CD4-positive, alpha-beta memory T cell (primary cell): ENCODE data around the gene ZNF777. TPM values are rescaled to one million over a fixed set of nuclear protein-coding genes. Genes with fewer than 3 reads are reported as not detected.

Experiments used
- CTCF ChIA-PET: fragments of 350-600 bp; sonication (Branson Sonifier 250); formaldehyde crosslinking; loops from one replicate; lab custom pipeline; 2021; ENCODE audit warnings: inconsistent platforms; ENCODE audit not compliant: partially characterized antibody; lab: Charles Lee
- POLR2A ChIA-PET: fragments of 350-600 bp; sonication (Branson Sonifier 250); formaldehyde crosslinking; loops from one replicate; lab custom pipeline; 2021; ENCODE audit not compliant: partially characterized antibody; lab: Charles Lee
- DNase-seq, 5 donors: peaks; one replicate each; pipeline versions ENCODE4 v3.0.0 to v3.0.0-alpha.2; 2020 to 2022; ENCODE audit warnings: mixed read lengths in 1 of 5
- H3K27ac ChIP-seq: one replicate; pipeline ENCODE4 v1.7.0; 2013; ENCODE audit warnings: low read depth, low read length
- H3K27me3 ChIP-seq: 2 replicates; pipeline ENCODE4 v1.7.0; 2013; ENCODE audit warnings: mild to moderate bottlenecking, low read length, moderate library complexity; ENCODE audit not compliant: insufficient read depth
- H3K36me3 ChIP-seq: 2 replicates; pipeline ENCODE4 v1.7.0; 2013; ENCODE audit warnings: mild to moderate bottlenecking, low read length, moderate library complexity; ENCODE audit not compliant: insufficient read depth
- H3K4me1 ChIP-seq: 2 replicates; pipeline ENCODE4 v1.7.0; 2013; ENCODE audit warnings: mild to moderate bottlenecking, low read length, moderate library complexity; ENCODE audit not compliant: insufficient read depth
- H3K4me3 ChIP-seq, 2 donors: one replicate each; pipeline ENCODE4 v1.7.0; 2013; ENCODE audit warnings: low read length in 2 of 2, mild to moderate bottlenecking in 1 of 2
- H3K9me3 ChIP-seq, 2 donors: one replicate each; pipeline ENCODE4 v1.7.0; 2013; ENCODE audit warnings: low read length in 2 of 2, control low read depth in 1 of 2; ENCODE audit not compliant: control insufficient read depth in 1 of 2
- H3K27ac Mint-ChIP-seq, 7 donors: one replicate each; pipeline ENCODE4 v1.8.0; 2020 to 2021; ENCODE audit warnings: mixed read lengths in 7 of 7, mild to moderate bottlenecking in 6 of 7, inconsistent platforms in 3 of 7, moderate library complexity in 3 of 7
- H3K27me3 Mint-ChIP-seq, 2 donors: one replicate each; pipeline ENCODE4 v1.8.0; 2020 to 2021; ENCODE audit warnings: mixed read lengths in 2 of 2
- H3K36me3 Mint-ChIP-seq, 2 donors: one replicate each; pipeline ENCODE4 v1.8.0; 2020 to 2021; ENCODE audit warnings: mixed read lengths in 2 of 2, inconsistent platforms in 1 of 2, mild to moderate bottlenecking in 1 of 2
- H3K4me1 Mint-ChIP-seq, 4 donors: one replicate each; pipeline ENCODE4 v1.8.0; 2020 to 2021; ENCODE audit warnings: mixed read lengths in 4 of 4, mild to moderate bottlenecking in 1 of 4
- H3K4me3 Mint-ChIP-seq, 8 donors: one replicate each; pipeline ENCODE4 v1.8.0; 2020 to 2021; ENCODE audit warnings: mixed read lengths in 8 of 8, mild to moderate bottlenecking in 7 of 8, moderate library complexity in 6 of 8, inconsistent platforms in 3 of 8
- H3K9me3 Mint-ChIP-seq, 8 donors: one replicate each; pipeline ENCODE4 v1.8.0; 2020 to 2021; ENCODE audit warnings: mixed read lengths in 8 of 8, mild to moderate bottlenecking in 5 of 8, inconsistent platforms in 3 of 8, moderate library complexity in 1 of 8
- intact Hi-C: fragments of 100-400 bp; cut with micrococcal nuclease; formaldehyde crosslinking; loops from one replicate; pipeline ENCODE4 v1.15.1; 2023
- polyA plus RNA-seq, 2 donors: library from polyadenylated mRNA; unstranded; fragments of 300-500 nt; fragmentation: Illumina TruSeq; gene quantifications; one replicate each; pipeline ENCODE4 v1.2.3, GENCODE V29; 2021
- total RNA-seq, 2 experiments: library from RNA; stranded (reverse); gene quantifications; one replicate each; pipeline ENCODE4 v1.2.3, GENCODE V29; 2021

The ZNF777 gene
- total and polyA plus RNA-seq, 4 experiments from 2014 or later: 0.19 to 16.8 (median 9.8) TPM

DNA sequence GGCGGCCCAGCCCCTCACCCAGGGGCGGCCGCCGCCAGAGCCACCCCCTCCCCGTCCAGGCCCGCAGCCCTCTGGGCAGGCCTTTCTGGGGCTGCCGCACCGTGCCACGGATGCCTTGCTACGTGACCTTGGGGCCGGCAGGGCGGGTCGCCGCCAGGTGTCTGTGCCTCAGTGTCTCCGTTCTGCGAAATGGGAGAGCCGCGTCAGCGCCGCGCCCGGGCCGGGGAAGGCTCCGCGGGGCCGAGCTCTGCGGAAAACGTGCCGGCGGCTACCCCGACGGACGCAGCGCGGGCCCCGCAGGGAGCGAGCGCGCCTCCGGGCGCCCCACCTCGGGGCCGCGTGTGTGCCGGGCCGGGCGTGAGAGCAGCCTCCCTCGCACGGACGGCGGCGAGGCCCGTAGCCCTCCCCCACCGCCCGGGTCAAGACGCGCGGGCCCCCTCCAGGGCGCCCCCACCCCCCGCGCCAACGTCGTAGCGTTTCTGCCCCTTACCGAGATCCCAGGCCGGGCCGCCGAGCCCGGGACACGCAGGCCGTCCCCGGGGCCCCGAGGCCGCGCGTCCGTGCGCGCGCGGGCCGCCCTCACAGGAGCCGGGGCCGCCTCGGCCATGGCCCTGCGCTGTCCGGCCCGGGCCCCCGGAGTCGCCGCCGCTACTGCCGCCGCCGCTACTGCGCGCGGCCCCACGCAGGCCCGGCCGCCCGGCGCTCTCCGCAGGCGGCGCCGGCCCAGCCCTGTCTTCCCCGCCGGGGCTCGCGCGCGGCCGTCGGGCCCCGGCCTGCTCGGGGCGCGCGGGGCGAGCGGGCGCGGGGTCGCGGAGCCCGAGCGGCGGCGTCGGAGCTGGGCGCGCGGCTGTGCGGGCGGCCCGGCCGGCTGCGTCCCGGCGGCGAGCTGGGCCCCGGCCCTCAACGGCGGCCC is 1.1 kb downstream of the ZNF777 start:
- Histone ChIP-seq H3K4me3 (no peak overlapping the region), H3K9me3 (no peaks in the 10 kb centered on the region), H3K27me3 (peaks cover 6% of the 10 kb centered on the region), H3K36me3 (peaks cover 16% of the 10 kb centered on the region), H3K4me1 (peaks cover 24% of the 10 kb centered on the region), H3K27ac (no peak overlapping the region)
- H3K36me3 Mint-ChIP-seq: peaks cover 2 to 28% of the 10 kb centered on the region in 2 donors
- intact Hi-C loops: loop anchor here (1.0 to 5.0 kb wide), 4 partner anchors 37 to 220 kb away; partner anchors contain the start of genes ZNF212 and ZNF746
- H3K27me3 Mint-ChIP-seq: peaks cover 0 to 3% of the 10 kb centered on the region in 2 donors
- H3K27ac Mint-ChIP-seq: no peak overlapping the region
- peaks cover 16 to 33% (median 28%) of the 10 kb centered on the region in 4 donors for H3K4me1 Mint-ChIP-seq
- peak in 1 of 5 donors; percentile 9 for DNase-seq
- POLR2A ChIA-PET: interaction anchor here (0.7 to 3.6 kb wide), 12 partner anchors 15 to 340 kb away, joined by 3 to 41 read pairs (median 4); partner anchors contain the start of genes ZNF398 and ZNF783
- CTCF ChIA-PET: interaction anchor here (0.6 to 5.1 kb wide), 12 partner anchors 8 to 280 kb away, joined by 3 to 43 read pairs (median 6); partner anchors contain the start of gene ZNF783
- H3K4me3 Mint-ChIP-seq: no peak overlapping the region
- no peaks in the 10 kb centered on the region for H3K9me3 Mint-ChIP-seq

DNA sequence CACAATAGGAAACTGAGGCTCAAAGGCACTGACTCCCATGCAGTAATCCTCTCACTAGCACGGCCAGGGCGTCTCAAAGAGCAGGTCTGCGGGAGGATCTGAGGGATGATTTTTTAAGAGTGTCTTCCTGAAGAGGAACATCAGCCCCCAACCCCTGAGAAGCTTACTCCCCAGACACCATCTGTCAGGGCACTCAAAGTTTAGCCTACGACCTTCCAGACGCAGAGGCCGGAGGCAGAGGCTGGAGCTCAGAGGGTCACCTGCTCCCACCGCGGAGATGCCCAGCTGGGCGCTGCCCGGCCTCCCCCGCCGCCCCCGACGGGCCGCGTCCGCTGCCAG is 1.7 kb downstream of the ZNF777 start:
- H3K4me1 Mint-ChIP-seq: peaks cover 16 to 33% (median 28%) of the 10 kb centered on the region in 4 donors
- H3K27me3 ChIP-seq: peaks cover under 1% of the 10 kb centered on the region
- H3K27ac Mint-ChIP-seq: peak overlapping the region in 6 of 7 donors; percentile 36 to 84 (median 66)
- ChIA-PET POLR2A (interaction anchor here (0.7 to 3.6 kb wide), 2 partner anchors 37 to 312 kb away, joined by 3 to 41 read pairs; partner anchors contain the start of gene ZNF398), CTCF (interaction anchor here (1.0 to 5.1 kb wide), 2 partner anchors 36 to 149 kb away, joined by 3 to 43 read pairs; no protein-coding TSS in a partner anchor)
- no peaks in the 10 kb centered on the region for H3K9me3 Mint-ChIP-seq
- intact Hi-C loops: no loop called here
- H3K36me3 ChIP-seq: peaks cover 18% of the 10 kb centered on the region
- H3K4me3 Mint-ChIP-seq: peak overlapping the region; percentile 75 to 88 (median 83)
- DNase-seq: no peak
- H3K4me1 ChIP-seq: peaks cover 24% of the 10 kb centered on the region
- H3K27me3 Mint-ChIP-seq: peaks cover 0 to 3% of the 10 kb centered on the region in 2 donors
- H3K27ac ChIP-seq: no peak overlapping the region
- peaks cover 8 to 34% of the 10 kb centered on the region in 2 donors for H3K36me3 Mint-ChIP-seq
- no peaks in the 10 kb centered on the region for H3K9me3 ChIP-seq
- H3K4me3 ChIP-seq: no peak overlapping the region

GRCh38 chr7:149458235-149458634 is 2.6 kb downstream of the ZNF777 start:
- Histone ChIP-seq H3K4me3 (no peak overlapping the region), H3K4me1 (peaks cover 24% of the 10 kb centered on the region), H3K27me3 (no peaks in the 10 kb centered on the region), H3K27ac (no peak overlapping the region), H3K9me3 (no peaks in the 10 kb centered on the region), H3K36me3 (peaks cover 22% of the 10 kb centered on the region)
- peak overlapping the region; percentile 75 to 88 (median 83) for H3K4me3 Mint-ChIP-seq
- H3K27me3 Mint-ChIP-seq: no peaks in the 10 kb centered on the region
- H3K4me1 Mint-ChIP-seq: peaks cover 16 to 33% (median 28%) of the 10 kb centered on the region in 4 donors
- ChIA-PET POLR2A (interaction anchor here (0.6 to 0.7 kb wide), 2 partner anchors 311 to 1764 kb away, joined by 3 read pairs; partner anchors contain the start of gene ZNF398), CTCF (interaction anchor here (1.0 to 5.1 kb wide), 3 partner anchors 35 to 174 kb away, joined by 3 to 43 read pairs (median 3); no protein-coding TSS in a partner anchor)
- intact Hi-C loops: no loop called here
- peaks cover 15 to 42% of the 10 kb centered on the region in 2 donors for H3K36me3 Mint-ChIP-seq
- H3K9me3 Mint-ChIP-seq: no peaks in the 10 kb centered on the region
- peak overlapping the region in 4 of 7 donors; percentile 70 to 77 (median 76) for H3K27ac Mint-ChIP-seq
- DNase-seq: no peak

DNA sequence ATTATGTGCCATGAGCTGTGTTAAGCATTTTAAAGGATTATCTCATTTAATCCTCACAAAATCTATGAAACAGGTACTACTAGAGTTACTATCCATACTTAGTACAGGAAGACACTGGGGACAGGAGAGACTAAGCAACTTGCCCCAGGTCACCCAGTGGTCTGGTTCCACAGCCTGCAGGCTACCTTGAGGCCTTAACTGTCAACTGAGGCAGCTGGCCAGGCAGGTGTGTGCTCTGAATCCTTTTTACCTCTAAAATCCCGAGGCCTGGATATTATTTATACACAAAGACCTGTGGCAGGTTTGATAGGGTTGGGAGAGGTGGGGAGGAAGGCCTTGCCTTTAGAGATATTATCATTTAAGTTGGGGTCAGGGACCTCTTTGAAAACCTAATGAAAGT is 3.1 kb downstream of the ZNF777 start:
- CTCF ChIA-PET: interaction anchor here (1.0 to 5.1 kb wide), 2 partner anchors 35 to 174 kb away, joined by 3 to 43 read pairs; no protein-coding TSS in a partner anchor
- peak overlapping the region in 5 of 8 donors; percentile 75 to 88 (median 83) for H3K4me3 Mint-ChIP-seq

DNA sequence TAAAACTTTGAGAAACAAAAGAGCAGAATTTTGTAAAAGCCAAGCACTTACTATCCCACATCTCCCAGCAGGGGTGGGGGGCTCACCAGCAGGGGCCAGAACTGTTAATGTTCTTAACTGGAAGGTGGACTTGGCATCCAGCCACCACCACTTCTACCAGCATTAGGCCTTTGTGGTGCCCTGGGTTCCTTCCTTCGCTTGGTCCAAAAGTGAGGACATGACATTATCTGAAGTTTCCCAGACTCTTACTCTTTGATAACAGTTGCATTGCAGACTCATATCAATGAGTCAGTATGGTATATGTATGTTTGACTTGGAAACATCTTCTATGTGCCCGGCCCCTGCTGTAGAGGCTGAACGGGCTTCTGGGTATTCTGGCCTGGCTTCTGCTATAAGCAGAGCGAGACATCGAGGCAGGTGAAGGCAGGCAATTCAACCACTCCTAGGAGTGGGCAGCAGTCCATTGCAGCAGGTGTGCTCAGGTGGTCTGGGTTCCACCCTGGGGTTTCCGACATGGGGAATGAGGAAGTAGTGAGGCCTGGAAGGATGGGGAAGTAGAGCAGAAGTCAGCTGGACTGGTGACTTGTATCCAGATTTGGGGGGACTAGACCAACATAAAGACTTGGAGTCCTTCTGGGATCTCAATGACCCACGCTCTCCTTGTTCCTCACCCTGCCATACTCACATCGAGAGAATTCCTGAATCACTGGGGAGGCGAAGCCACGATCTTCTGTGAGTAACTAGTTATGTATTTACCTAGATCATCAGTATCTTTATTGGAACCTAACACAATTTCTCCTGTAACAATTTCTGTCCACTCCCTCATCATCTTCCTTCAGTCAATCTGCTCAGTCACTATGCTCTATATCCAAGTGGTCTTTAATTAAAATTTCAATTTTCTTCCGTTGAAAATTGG is 4.1 kb downstream of the ZNF777 start:
- POLR2A ChIA-PET: no interaction called here
- H3K27me3 Mint-ChIP-seq: no peaks in the 10 kb centered on the region

More for the DNA sequence above, 3.1 kb downstream of the ZNF777 start:
- Mint-ChIP-seq H3K27me3 (no peaks in the 10 kb centered on the region), H3K9me3 (no peaks in the 10 kb centered on the region), H3K4me1 (peaks cover 18 to 35% (median 30%) of the 10 kb centered on the region in 4 donors), H3K27ac (peak overlapping the region in 1 of 7 donors; percentile 75), H3K36me3 (peaks cover 17 to 45% of the 10 kb centered on the region in 2 donors)
- intact Hi-C loops: no loop called here
- Histone ChIP-seq H3K9me3 (no peaks in the 10 kb centered on the region), H3K4me1 (peaks cover 24% of the 10 kb centered on the region), H3K27me3 (no peaks in the 10 kb centered on the region), H3K4me3 (no peak overlapping the region), H3K27ac (no peak overlapping the region), H3K36me3 (peaks cover 22% of the 10 kb centered on the region)
- POLR2A ChIA-PET: interaction anchor here (0.6 kb wide), 1 partner anchor 1764 kb away, joined by 3 read pairs; no protein-coding TSS in a partner anchor
- DNase-seq: no peak

DNA sequence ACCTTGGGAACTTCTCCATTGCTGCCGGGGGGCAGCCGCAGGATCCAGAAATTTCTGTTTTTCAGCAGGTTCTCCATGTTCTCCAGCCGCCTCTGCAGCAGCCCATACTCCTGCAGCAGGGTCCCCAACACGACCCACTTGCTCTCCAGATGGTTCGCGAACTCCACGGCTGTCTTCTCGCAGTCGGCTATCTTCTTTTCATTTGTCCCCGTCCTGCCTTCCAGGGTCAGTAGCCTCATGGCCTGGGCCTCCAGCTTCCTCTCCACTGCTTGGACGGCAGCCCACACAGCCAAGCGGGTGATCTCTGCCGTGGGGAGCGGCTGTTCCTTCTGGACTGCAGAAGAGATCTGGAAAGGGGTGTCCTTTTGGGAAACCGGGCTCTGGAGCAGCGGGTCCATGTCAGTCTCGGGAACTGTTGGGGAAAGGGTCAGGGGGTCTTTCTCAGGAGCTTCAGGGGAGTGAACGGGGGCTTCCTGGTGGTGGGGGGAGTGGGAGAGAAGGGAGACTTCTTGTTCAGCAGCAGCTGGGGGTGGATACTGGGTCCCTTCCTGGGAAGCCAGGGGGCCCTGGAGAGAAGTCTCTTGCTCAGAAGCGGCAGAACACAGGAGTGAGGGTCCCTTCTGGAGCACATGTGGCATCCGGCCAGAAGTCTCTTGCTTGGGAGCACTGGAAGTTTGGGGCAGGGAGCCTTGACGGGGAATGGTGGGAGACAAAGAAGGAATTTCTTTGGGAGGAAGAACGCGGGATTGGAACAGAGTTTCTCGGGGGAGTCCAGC is 5.5 kb downstream of the ZNF777 start:
- no peaks in the 10 kb centered on the region for H3K27me3 Mint-ChIP-seq
- no peak overlapping the region for H3K27ac Mint-ChIP-seq
- peaks cover 18 to 29% (median 24%) of the 10 kb centered on the region in 4 donors for H3K4me1 Mint-ChIP-seq
- no peak for DNase-seq
- H3K9me3 Mint-ChIP-seq: peaks cover 0 to 1% (median 0%) of the 10 kb centered on the region in 8 donors
- H3K27me3 ChIP-seq: no peaks in the 10 kb centered on the region
- ChIA-PET CTCF (interaction anchor here (1.0 kb wide), 1 partner anchor 15 kb away, joined by 3 read pairs; no protein-coding TSS in a partner anchor), POLR2A (no interaction called here)
- H3K9me3 ChIP-seq: no peaks in the 10 kb centered on the region
- H3K4me3 Mint-ChIP-seq: no peak overlapping the region
- no peak overlapping the region for H3K4me3 ChIP-seq
- H3K36me3 Mint-ChIP-seq: peaks cover 27 to 55% of the 10 kb centered on the region in 2 donors
- no peak overlapping the region for H3K27ac ChIP-seq
- intact Hi-C loops: no loop called here
- H3K36me3 ChIP-seq: peaks cover 31% of the 10 kb centered on the region
- H3K4me1 ChIP-seq: peaks cover 17% of the 10 kb centered on the region

More for the DNA sequence above, 4.1 kb downstream of the ZNF777 start:
- CTCF ChIA-PET: no interaction called here
- Histone ChIP-seq H3K27me3 (no peaks in the 10 kb centered on the region), H3K4me1 (peaks cover 24% of the 10 kb centered on the region), H3K9me3 (no peaks in the 10 kb centered on the region), H3K36me3 (peaks cover 22% of the 10 kb centered on the region), H3K4me3 (no peak overlapping the region), H3K27ac (no peak overlapping the region)
- no peaks in the 10 kb centered on the region for H3K9me3 Mint-ChIP-seq
- no peak for DNase-seq
- peaks cover 20 to 36% (median 29%) of the 10 kb centered on the region in 4 donors for H3K4me1 Mint-ChIP-seq
- intact Hi-C loops: no loop called here
- H3K27ac Mint-ChIP-seq: peak overlapping the region in 2 of 7 donors; percentile 8 to 66
- peak overlapping the region in 3 of 8 donors; percentile 17 to 49 (median 34) for H3K4me3 Mint-ChIP-seq
- peaks cover 18 to 47% of the 10 kb centered on the region in 2 donors for H3K36me3 Mint-ChIP-seq
